Measurements from ENCODE around the gene AGBL5. TPM values are rescaled to one million over a fixed set of nuclear protein-coding genes. Genes with fewer than 3 reads are reported as not detected.

AGBL5 gene
- total RNA-seq, 4 donors from 2014 or later = 4.9 to 6.2 (median 5.7) TPM

DNA sequence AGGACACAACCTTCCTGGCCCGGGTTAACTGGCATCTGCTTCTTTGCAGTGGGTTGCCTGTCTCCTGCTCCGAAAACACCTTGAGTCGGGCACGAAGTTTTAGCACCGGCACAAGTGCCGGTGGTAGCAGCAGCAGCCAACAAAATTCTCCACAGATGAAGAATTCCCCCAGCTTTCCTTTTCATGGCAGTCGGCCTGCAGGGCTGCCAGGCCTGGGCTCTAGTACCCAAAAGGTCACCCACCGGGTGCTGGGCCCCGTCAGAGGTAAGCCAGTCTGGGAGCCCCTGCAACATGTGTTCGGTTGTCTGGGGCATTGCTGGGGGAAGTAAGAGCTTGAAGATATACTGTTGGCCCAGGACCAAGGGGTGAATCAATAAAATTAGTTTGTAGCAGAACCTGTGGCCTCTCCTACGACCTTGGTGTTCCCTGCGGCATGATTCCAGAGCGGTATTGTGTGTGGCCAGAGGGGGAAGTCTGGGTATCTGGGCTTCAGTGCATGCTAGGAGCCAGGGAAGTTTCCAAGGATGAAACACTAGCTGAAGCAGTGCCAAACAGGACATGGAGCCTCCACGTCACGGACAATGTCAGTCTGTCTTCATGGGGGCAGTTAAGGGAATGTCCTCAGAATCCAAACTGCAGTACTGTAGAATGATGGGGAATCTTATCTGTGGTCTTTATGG lies 7.8 kb downstream of the AGBL5 start:
- Histone ChIP-seq H3K27me3 (no peaks in the 10 kb centered on the region), H3K4me3 (no peak overlapping the region), H3K27ac (no peak overlapping the region), H3K36me3 (peaks cover 0 to 39% of the 10 kb centered on the region in 2 donors), H3K9me3 (no peaks in the 10 kb centered on the region), H3K4me1 (peaks cover 4 to 5% of the 10 kb centered on the region in 2 donors)
- TF ChIP-seq, protein P1, sequence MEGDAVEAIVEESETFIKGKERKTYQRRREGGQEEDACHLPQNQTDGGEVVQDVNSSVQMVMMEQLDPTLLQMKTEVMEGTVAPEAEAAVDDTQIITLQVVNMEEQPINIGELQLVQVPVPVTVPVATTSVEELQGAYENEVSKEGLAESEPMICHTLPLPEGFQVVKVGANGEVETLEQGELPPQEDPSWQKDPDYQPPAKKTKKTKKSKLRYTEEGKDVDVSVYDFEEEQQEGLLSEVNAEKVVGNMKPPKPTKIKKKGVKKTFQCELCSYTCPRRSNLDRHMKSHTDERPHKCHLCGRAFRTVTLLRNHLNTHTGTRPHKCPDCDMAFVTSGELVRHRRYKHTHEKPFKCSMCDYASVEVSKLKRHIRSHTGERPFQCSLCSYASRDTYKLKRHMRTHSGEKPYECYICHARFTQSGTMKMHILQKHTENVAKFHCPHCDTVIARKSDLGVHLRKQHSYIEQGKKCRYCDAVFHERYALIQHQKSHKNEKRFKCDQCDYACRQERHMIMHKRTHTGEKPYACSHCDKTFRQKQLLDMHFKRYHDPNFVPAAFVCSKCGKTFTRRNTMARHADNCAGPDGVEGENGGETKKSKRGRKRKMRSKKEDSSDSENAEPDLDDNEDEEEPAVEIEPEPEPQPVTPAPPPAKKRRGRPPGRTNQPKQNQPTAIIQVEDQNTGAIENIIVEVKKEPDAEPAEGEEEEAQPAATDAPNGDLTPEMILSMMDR (IDR thresholded peaks at IDR 0.05 in 4 of 5, conservative IDR thresholded peaks at IDR 0.05 in 1 of 5) = no peak
- no peak for TF ChIP-seq POLR2A (IDR thresholded peaks at IDR 0.05)
- DNase-seq = no peak
- intact Hi-C loops (cut with DNase I; ENCODE audit: low total_unique reads) = no loop called here
- in situ Hi-C loops (cut with MboI; ENCODE audit: low sequenced_read_pairs in 4 of 4) = no loop called here
- ATAC-seq = no peak

DNA sequence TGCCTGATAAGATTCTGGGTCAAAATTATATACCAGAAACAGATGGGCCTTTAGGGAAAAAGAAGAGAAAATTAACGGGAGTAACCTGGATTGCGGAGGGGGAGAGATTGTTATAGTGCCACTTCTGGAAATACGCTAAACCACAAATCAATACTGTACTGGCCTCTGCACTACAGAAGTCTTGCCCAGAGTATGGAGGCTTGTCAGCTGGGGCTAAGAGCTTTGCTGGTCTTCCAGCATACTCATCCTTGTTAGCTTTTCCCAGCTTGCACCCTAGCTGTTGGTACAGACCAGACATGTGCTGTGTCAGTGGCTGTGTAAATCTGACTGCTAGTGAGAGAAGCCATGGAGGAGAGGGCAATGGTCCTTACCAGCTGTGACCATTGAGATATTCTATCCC lies 8.9 kb downstream of the AGBL5 start:
- Histone ChIP-seq H3K36me3 (peaks cover 0 to 28% of the 10 kb centered on the region in 2 donors), H3K27me3 (no peaks in the 10 kb centered on the region), H3K27ac (no peak overlapping the region), H3K4me1 (peaks cover 4 to 5% of the 10 kb centered on the region in 2 donors), H3K9me3 (no peaks in the 10 kb centered on the region), H3K4me3 (no peak overlapping the region)
- DNase-seq (no peak), ATAC-seq (no peak)
- TF ChIP-seq, protein P1 (IDR thresholded peaks at IDR 0.05 in 4 of 5, conservative IDR thresholded peaks at IDR 0.05 in 1 of 5) = no peak
- no peak for TF ChIP-seq POLR2A (IDR thresholded peaks at IDR 0.05)
- intact Hi-C loops (cut with DNase I; ENCODE audit: low total_unique reads) = no loop called here
- in situ Hi-C loops (cut with MboI; ENCODE audit: low sequenced_read_pairs in 4 of 4) = no loop called here

DNA sequence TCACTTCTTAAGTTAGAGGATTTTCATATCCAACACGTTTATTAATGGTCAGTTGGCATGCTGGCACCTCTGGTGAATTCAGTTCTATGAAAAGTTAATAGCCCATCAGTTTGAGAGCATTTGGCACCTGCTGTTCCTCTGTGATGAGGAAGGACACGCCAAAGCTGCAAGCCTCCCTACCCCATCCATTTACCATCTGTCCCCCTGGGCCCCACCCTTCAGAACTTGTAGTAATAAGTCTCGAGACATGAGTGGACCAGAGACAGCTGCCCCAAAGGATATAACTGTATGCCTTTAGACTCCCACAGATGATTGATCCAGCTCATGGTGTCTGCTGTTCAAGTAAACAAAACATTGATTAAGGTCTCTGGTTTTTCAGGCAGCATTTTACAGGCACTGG lies 13.7 kb downstream of the AGBL5 start:
- Histone ChIP-seq H3K27ac (peak overlapping the region in 1 of 4 donors; percentile 15), H3K27me3 (no peaks in the 10 kb centered on the region), H3K9me3 (no peaks in the 10 kb centered on the region), H3K36me3 (peaks cover 0 to 28% of the 10 kb centered on the region in 2 donors), H3K4me3 (no peak overlapping the region), H3K4me1 (peaks cover 12 to 21% of the 10 kb centered on the region in 2 donors)
- no peak for ATAC-seq
- in situ Hi-C loops (cut with MboI; ENCODE audit: low sequenced_read_pairs in 4 of 4) (no loop called here), intact Hi-C loops (cut with DNase I; ENCODE audit: low total_unique reads) (no loop called here)
- no peak for DNase-seq
- TF ChIP-seq, protein P1 (IDR thresholded peaks at IDR 0.05 in 4 of 5, conservative IDR thresholded peaks at IDR 0.05 in 1 of 5) = no peak
- TF ChIP-seq POLR2A (IDR thresholded peaks at IDR 0.05) = no peak

DNA sequence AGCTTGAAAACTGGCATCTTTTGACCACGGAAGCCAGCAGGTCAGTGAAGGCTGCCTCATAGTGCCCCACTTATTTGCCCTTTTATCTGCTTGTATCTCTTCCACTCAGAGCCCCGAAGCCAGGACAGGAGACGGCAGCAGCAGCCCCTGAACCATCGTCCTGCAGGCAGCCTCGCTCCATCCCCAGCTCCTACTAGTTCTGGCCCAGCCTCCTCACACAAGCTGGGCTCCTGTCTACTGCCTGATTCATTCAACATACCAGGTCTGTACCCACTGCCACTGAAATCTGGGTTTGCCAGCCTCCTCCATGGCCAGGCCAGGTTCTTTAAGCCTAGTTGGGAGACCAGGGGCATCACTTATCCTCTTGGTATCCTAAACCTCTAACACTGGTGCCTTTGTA lies 15.9 kb downstream of the AGBL5 start:
- intact Hi-C loops (cut with DNase I; ENCODE audit: low total_unique reads) = no loop called here
- ATAC-seq (no peak), DNase-seq (no peak)
- Histone ChIP-seq H3K9me3 (no peaks in the 10 kb centered on the region), H3K4me3 (no peak overlapping the region), H3K27me3 (no peaks in the 10 kb centered on the region), H3K27ac (no peak overlapping the region), H3K36me3 (peaks cover 0 to 28% of the 10 kb centered on the region in 2 donors), H3K4me1 (peaks cover 27 to 33% of the 10 kb centered on the region in 2 donors)
- in situ Hi-C loops (cut with MboI; ENCODE audit: low sequenced_read_pairs in 4 of 4) = no loop called here
- TF ChIP-seq, protein P1 (IDR thresholded peaks at IDR 0.05 in 4 of 5, conservative IDR thresholded peaks at IDR 0.05 in 1 of 5) = no peak
- TF ChIP-seq POLR2A (IDR thresholded peaks at IDR 0.05) = no peak

All from gastrocnemius medialis (tissue), 4 donors.